Transverse colon (tissue), 4 donors: ENCODE data around the gene SLC38A1.

Source experiments
- CTCF ChIP-seq, 5 experiments: fragments of 200-600 bp in 3 of 5; fragments of 450-650 bp in 2 of 5; sonication (generic) in 3 of 5; IDR thresholded peaks; 1 replicate in 2 of 5; 2 replicates in 3 of 5; pipeline ENCODE4 v1.5.1; 2016 to 2017; ENCODE audit warnings: antibody characterized with exemption in 5 of 5, inconsistent platforms in 3 of 5, mild to moderate bottlenecking in 2 of 5, moderate library complexity in 1 of 5
- EP300 ChIP-seq: sonication (generic); formaldehyde crosslinking; IDR thresholded peaks from one replicate; pipeline ENCODE4 v1.6.1; 2017; ENCODE audit warnings: antibody characterized with exemption, low read depth
- POLR2A ChIP-seq: fragments of 450-650 bp; IDR thresholded peaks from one replicate; pipeline ENCODE4 v1.6.1; 2016; ENCODE audit warnings: antibody characterized with exemption, mild to moderate bottlenecking, moderate library complexity
- POLR2AphosphoS5 ChIP-seq, 3 donors: sonication (generic); formaldehyde crosslinking; IDR thresholded peaks; one replicate each; pipeline ENCODE4 v1.6.1; 2016; ENCODE audit warnings: antibody characterized with exemption in 3 of 3

- no peak for TF ChIP-seq CTCF (IDR thresholded peaks at IDR 0.05)
- no peak for TF ChIP-seq POLR2AphosphoS5 (IDR thresholded peaks at IDR 0.05)
- TF ChIP-seq POLR2A = no peak
- no peak for TF ChIP-seq EP300
These were observed 48.8 kb downstream of the SLC38A1 start for GRCh38 chr12:46219877-46220655.
